Pancreas (tissue), 10 donors: ENCODE data around the gene IGFN1. TPM values are rescaled to one million over a fixed set of nuclear protein-coding genes. Genes with fewer than 3 reads are reported as not detected.
A peak's percentile ranks its signal among the peaks of the same experiment; 100 is the strongest.

ENCODE experiments used
- ATAC-seq, 4 donors: fragments of 200-7000 bp; cut with Tn5 transposase; one replicate each; pipeline versions ENCODE4 v1.8.0 to v1.9.1; 2020; ENCODE audit warnings: mild to moderate bottlenecking in 4 of 4, moderate library complexity in 4 of 4
- DNase-seq, 6 donors: peaks; one replicate each; pipeline ENCODE4 v3.0.0-alpha.2; 2020
- FAIRE-seq: peaks from 2 replicates; lab custom pipeline; 2012; peaks lifted over from hg19 to GRCh38; lab: Jason Lieb, UNC
- H3K27ac ChIP-seq, 4 donors: fragments of 200-600 bp; sonication (generic); 1 replicate in 3 of 4; 2 replicates in 1 of 4; pipeline versions ENCODE4 v1.5.0 to v1.8.0; 2020
- H3K27me3 ChIP-seq, 4 donors: fragments of 200-600 bp; one replicate each; pipeline ENCODE4 v1.8.0; 2021
- H3K36me3 ChIP-seq, 3 donors: fragments of 200-600 bp; sonication (generic) in 1 of 3; one replicate each; pipeline versions ENCODE4 v1.5.0 to v1.8.0; 2020 to 2021
- H3K4me1 ChIP-seq, 3 donors: fragments of 200-600 bp; one replicate each; pipeline ENCODE4 v1.8.0; 2021
- H3K4me3 ChIP-seq, 4 donors: fragments of 200-600 bp; sonication (generic) in 2 of 4; one replicate each; pipeline versions ENCODE4 v1.5.0 to v1.8.0; 2020 to 2021
- H3K9me3 ChIP-seq, 4 donors: fragments of 200-600 bp; one replicate each; pipeline ENCODE4 v1.8.0; 2021
- WGBS, 2 donors: extraction: QIAGEN DNeasy Blood & Tissue Kit; methylation state at CpG; one replicate each; pipeline ENCODE4 v1.1.7; 2013; 5-methylcytosine and 5-hydroxymethylcytosine counted together
- intact Hi-C, 3 donors: fragments of 100-400 bp; cut with DNase I; formaldehyde crosslinking; loops; one replicate each; pipeline versions ENCODE4 v1.11.1 to v1.14.2; 2022
- polyA plus RNA-seq, 2 donors: library from polyadenylated mRNA; stranded (reverse); fragments of 200-250 nt; gene quantifications; one replicate each; pipeline ENCODE4 v1.2.3, GENCODE V29; 2013
- total RNA-seq, 6 donors: library from RNA; stranded (reverse); fragmentation: NEBNext Ultra II Directional in 4 of 6; extraction: Animal tissue kit (Norgen Biotek cat#: 25700) in 4 of 6; gene quantifications; one replicate each; pipeline versions ENCODE4 v1.2.1 to v1.2.4, GENCODE V29; 2021 to 2023
- TF ChIP-seq, protein P1 (sequence below), 4 donors: fragments of 200-600 bp; sonication (generic) in 3 of 4; IDR thresholded peaks; one replicate each; pipeline versions ENCODE4 v1.5.0 to v1.8.0; 2021; ENCODE audit warnings: antibody characterized with exemption in 4 of 4
- donor health status: healthy with polysubstance abuse.
- donor health status: DM: no; HTN: no; CAD: no; lungs with moderate emphysema.
- donor health status: DM: no; HTN: no; CAD: no.
- donor health status: control.
- donor health status: control.
- donor health status: Bipolar disorder and iron deficiency.
- donor health status: DM: yes; HTN: yes; CAD: no.
- donor health status: DM: no; HTN: no; CAD: no.
- donor health status: DM: no; HTN: no; CAD: no.
- donor health status: DM: yes; HTN: yes; CAD: no.

Gene IGFN1
- total and polyA plus RNA-seq, 8 donors: 4.1 to 48.4 (median 14.6) TPM

DNA sequence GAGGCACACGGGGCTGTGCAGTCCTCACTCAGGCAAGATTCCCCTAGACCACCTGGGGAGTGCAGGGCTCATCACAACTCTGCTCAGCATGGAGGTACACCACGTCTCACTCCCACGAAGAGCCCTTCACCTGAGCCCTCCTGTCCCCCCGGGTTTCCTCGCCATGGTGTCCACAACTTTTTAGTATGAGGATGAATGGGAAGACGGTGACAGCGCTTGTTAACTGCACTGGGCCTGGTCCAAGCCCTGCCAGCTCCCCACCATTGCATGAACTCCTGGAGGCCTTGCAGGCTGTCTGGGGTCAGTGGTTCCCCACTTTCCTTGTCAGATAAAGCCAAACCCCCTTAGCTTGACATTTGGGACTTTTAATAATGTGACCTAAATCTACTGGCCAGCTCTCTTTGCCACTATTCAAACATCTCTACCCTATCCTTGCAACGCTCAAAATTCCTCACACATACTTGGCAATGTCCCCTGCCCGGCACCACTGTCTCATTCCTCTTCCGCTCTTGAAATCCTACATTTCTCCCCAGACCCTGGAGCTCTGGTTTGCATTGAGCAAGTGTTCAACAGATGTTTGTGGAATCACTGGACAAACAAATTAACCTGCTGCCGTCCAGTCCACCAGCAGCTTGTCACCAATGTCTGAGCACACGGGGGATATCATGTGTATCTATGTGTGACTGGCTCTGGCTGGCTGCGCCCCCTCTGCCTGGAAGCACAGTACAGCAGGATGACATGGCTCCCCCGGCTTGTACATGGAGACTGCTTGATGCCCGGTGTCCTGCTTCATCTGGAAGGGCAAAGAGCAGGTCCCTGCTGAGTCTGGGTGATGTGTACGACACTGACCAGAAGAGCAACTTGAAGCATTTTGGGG, 47.5 kb upstream of the IGFN1 start:
- H3K9me3 ChIP-seq: no peaks in the 10 kb centered on the region
- DNase-seq: peak in 1 of 6 donors; percentile 38
- peaks cover 0 to 57% (median 23%) of the 10 kb centered on the region in 3 donors for H3K36me3 ChIP-seq
- no peak for ATAC-seq
- 85 to 91% methylated on average over 16 of the region's 16 CpGs for WGBS, 2 donors
- peaks cover 0 to 8% (median 0%) of the 10 kb centered on the region in 3 donors for H3K4me1 ChIP-seq
- FAIRE-seq: no peak
- H3K27me3 ChIP-seq: no peaks in the 10 kb centered on the region
- TF ChIP-seq, protein P1, sequence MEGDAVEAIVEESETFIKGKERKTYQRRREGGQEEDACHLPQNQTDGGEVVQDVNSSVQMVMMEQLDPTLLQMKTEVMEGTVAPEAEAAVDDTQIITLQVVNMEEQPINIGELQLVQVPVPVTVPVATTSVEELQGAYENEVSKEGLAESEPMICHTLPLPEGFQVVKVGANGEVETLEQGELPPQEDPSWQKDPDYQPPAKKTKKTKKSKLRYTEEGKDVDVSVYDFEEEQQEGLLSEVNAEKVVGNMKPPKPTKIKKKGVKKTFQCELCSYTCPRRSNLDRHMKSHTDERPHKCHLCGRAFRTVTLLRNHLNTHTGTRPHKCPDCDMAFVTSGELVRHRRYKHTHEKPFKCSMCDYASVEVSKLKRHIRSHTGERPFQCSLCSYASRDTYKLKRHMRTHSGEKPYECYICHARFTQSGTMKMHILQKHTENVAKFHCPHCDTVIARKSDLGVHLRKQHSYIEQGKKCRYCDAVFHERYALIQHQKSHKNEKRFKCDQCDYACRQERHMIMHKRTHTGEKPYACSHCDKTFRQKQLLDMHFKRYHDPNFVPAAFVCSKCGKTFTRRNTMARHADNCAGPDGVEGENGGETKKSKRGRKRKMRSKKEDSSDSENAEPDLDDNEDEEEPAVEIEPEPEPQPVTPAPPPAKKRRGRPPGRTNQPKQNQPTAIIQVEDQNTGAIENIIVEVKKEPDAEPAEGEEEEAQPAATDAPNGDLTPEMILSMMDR (IDR thresholded peaks at IDR 0.05): no peak
- intact Hi-C loops: no loop called here
- H3K27ac ChIP-seq: no peak overlapping the region
- H3K4me3 ChIP-seq: no peak overlapping the region

DNA sequence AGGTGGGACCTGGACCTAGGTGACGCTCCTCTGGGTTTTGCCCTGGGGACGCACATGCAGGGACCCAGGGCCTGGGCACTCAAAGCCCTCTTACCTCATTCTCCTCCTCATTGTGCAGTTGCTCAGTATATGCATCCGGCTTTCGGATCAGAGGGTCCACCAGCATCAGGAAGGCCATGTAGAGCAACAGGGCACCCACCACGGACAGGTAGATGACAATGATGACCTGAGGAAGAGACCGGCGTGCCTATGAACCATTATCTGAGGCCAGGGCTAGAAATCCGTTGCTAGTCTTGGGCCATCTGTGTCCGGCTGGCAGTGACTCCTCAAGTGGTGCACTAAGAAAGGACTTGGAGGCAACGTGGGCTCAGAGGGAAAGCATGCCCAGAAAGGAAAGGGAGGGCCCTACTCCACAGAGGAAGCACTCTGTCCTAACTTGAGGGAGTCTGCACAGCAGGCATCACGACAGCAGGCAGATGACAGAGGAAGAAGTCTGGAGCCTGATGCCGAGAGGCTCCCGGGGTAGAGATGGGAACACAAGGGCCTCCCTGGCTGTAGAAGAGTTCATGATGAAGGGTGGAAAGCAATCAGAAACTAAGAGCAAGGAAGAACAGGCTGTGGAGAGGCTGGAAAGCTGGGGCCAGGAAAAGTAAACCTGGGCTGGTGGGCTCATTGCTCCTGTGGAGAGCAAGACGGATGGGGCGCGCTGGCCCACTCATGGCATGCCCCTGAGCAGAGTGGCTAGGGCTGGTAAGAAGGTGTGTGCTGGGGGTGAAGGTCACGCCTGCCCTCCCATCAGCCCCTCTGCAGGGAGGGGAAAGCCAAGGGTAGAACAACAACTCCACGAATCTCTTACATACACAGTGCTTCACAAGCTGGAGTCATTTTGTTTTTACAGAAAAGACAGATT, 46.6 kb upstream of the IGFN1 start:
- peaks cover 0 to 57% (median 23%) of the 10 kb centered on the region in 3 donors for H3K36me3 ChIP-seq

DNA sequence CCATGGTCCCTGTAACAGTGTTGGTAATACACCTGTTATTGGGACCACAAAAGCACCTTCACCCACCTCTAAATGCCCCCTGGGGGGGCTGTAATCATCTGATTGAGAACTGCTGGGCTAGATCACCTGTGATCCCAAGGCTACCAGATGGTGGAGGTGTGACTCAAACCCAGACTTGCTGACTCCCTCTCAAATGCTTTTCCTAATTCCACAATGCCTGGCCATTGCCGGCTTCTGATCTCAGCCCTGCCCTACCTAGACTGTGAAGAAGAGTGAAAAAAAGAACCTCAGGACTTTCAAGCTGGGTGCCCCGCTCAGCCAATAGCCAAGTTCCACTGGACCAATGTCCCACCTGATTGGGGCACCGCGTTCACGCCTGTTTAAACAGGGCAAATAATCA, 45.9 kb upstream of the IGFN1 start:
- H3K36me3 ChIP-seq: peaks cover 0 to 57% (median 23%) of the 10 kb centered on the region in 3 donors
- H3K4me3 ChIP-seq: no peak overlapping the region
- intact Hi-C loops: loop anchor here in 1 of 3 donors (5.0 kb wide), 2 partner anchors 38 to 73 kb away; no protein-coding TSS in a partner anchor
- TF ChIP-seq, protein P1 (IDR thresholded peaks at IDR 0.05): no peak
- peak in 1 of 6 donors; percentile 31 for DNase-seq
- no peak for ATAC-seq
- H3K9me3 ChIP-seq: no peaks in the 10 kb centered on the region
- no peaks in the 10 kb centered on the region for H3K27me3 ChIP-seq
- no peak overlapping the region for H3K27ac ChIP-seq
- 72 to 79% methylated on average over 5 of the region's 5 CpGs for WGBS, 2 donors
- FAIRE-seq: no peak
- no peaks in the 10 kb centered on the region for H3K4me1 ChIP-seq

More for the DNA sequence above, 46.6 kb upstream of the IGFN1 start:
- no peaks in the 10 kb centered on the region for H3K4me1 ChIP-seq
- TF ChIP-seq, protein P1 (IDR thresholded peaks at IDR 0.05): no peak
- 88 to 93% methylated on average over 18 of the region's 18 CpGs for WGBS, 2 donors
- H3K27ac ChIP-seq: no peak overlapping the region
- intact Hi-C loops: no loop called here
- FAIRE-seq (no peak), ATAC-seq (no peak), DNase-seq (peak in 1 of 6 donors; percentile 23)
- H3K9me3 ChIP-seq: no peaks in the 10 kb centered on the region
- H3K27me3 ChIP-seq: no peaks in the 10 kb centered on the region
- H3K4me3 ChIP-seq: no peak overlapping the region

DNA sequence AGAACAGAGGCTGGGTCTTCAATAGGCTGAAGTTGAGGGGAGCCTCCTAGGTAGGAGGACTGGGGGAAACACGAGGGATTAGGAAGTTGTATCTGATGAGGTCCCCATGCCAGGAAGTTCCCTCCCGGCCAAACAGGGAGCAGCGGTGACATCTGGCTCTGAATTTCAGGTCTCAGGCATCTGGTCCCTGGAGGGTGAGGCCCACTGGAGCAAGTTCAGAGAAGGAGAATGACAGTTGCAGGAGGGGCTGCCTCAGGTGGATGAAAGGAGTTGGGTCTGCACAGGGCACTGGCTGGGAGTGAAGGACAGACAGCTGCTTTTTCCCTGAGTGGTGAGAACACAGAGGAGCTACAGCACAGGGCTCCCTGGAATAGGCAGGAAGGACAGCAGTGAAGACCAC, 45.5 kb upstream of the IGFN1 start:
- H3K27me3 ChIP-seq: no peaks in the 10 kb centered on the region
- ATAC-seq: no peak
- H3K36me3 ChIP-seq: peaks cover 0 to 57% (median 19%) of the 10 kb centered on the region in 3 donors
- intact Hi-C loops: loop anchor here in 1 of 3 donors (5.0 kb wide), 2 partner anchors 37 to 72 kb away; no protein-coding TSS in a partner anchor
- no peak overlapping the region for H3K4me3 ChIP-seq
- DNase-seq: peak in 1 of 6 donors; percentile 24
- no peaks in the 10 kb centered on the region for H3K9me3 ChIP-seq
- TF ChIP-seq, protein P1 (IDR thresholded peaks at IDR 0.05): no peak
- FAIRE-seq: no peak
- no peaks in the 10 kb centered on the region for H3K4me1 ChIP-seq
- WGBS, 2 donors: 77 to 88% methylated on average over 3 of the region's 3 CpGs
- no peak overlapping the region for H3K27ac ChIP-seq
